ENCODE results near the gene ASF1B. TPM values are rescaled to one million over a fixed set of nuclear protein-coding genes. Genes with fewer than 3 reads are reported as not detected.

Gene ASF1B
- total RNA-seq, 1 experiment from 2014 or later: 54.6 TPM

DNA sequence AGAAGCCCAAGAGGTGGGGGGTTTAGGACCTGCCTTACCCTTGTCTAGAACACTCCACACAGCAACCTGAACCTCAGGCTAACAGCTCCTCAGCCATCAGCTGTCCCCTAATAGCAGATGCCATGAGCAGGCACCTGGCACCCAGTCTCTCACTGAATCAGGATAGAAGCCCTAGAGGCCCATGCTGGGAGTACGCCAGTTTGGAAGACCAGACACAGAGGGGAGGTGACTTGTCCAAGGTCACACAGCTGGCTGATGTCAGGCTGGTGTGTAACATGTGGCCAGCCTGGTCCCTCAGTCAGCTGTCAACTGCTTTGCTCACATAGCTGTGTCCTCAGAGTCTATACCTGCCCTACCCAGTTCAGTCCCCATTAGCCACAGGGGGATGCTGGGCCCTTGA is 33.1 kb downstream of the ASF1B start:
- Histone ChIP-seq H3K27me3 (replicated peaks; ENCODE audit: insufficient read depth, low read depth, low read length, poor library complexity) (no peaks in the 10 kb centered on the region), H3K9me3 (ENCODE audit: low read depth, low read length, poor library complexity, severe bottlenecking) (no peaks in the 10 kb centered on the region), H3K27ac (ENCODE audit: low read depth, low read length, poor library complexity, severe bottlenecking) (no peak overlapping the region), H3K4me1 (ENCODE audit: insufficient read depth, low read length, poor library complexity, severe bottlenecking) (no peaks in the 10 kb centered on the region), H3K36me3 (ENCODE audit: insufficient read depth, low read length, poor library complexity, severe bottlenecking) (peaks cover 4% of the 10 kb centered on the region), H3K4me3 (ENCODE audit: low read depth, low read length, poor library complexity, severe bottlenecking) (no peak overlapping the region)
- intact Hi-C loops (cut with micrococcal nuclease; ENCODE audit: unreplicated experiment): no loop called here
- POLR2A ChIA-PET (ENCODE audit: low non-redundant PET): no interaction called here
- TF ChIP-seq, protein P1, sequence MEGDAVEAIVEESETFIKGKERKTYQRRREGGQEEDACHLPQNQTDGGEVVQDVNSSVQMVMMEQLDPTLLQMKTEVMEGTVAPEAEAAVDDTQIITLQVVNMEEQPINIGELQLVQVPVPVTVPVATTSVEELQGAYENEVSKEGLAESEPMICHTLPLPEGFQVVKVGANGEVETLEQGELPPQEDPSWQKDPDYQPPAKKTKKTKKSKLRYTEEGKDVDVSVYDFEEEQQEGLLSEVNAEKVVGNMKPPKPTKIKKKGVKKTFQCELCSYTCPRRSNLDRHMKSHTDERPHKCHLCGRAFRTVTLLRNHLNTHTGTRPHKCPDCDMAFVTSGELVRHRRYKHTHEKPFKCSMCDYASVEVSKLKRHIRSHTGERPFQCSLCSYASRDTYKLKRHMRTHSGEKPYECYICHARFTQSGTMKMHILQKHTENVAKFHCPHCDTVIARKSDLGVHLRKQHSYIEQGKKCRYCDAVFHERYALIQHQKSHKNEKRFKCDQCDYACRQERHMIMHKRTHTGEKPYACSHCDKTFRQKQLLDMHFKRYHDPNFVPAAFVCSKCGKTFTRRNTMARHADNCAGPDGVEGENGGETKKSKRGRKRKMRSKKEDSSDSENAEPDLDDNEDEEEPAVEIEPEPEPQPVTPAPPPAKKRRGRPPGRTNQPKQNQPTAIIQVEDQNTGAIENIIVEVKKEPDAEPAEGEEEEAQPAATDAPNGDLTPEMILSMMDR (conservative IDR thresholded peaks at IDR 0.05; ENCODE audit: low read depth, low read length): no peak
- TF ChIP-seq EZH2 (IDR thresholded peaks at IDR 0.05; ENCODE audit: borderline replicate concordance, low read depth, low read length, poor library complexity, severe bottlenecking): no peak
- no peak for DNase-seq (ENCODE audit: low spot score)
- no TSS peak for BruUV-seq (replicated peaks)
- CTCF ChIA-PET: no interaction called here

DNA sequence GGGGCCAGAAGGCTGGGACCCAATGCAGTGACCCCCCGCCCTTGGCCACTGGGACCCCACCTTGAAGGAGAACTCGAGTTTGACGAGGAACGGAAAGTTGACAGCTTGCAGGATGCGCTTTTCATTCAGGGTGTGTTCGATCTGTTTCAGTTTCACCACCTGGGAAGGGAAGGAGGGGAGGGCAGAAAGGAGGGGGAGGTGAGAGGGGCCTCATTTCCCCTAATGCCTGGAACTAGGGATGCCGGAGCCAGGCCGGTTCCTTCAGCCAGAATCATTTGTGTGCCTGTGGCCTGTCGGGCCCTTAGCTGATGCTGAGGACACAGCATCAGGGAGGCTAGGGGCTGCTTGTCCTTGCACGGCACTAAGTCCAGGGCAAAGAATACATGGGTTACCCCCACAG is 33.6 kb downstream of the ASF1B start:
- H3K9me3 ChIP-seq (ENCODE audit: low read depth, low read length, poor library complexity, severe bottlenecking): no peaks in the 10 kb centered on the region
- no peak overlapping the region for H3K27ac ChIP-seq (ENCODE audit: low read depth, low read length, poor library complexity, severe bottlenecking)
- H3K36me3 ChIP-seq (ENCODE audit: insufficient read depth, low read length, poor library complexity, severe bottlenecking): peaks cover 4% of the 10 kb centered on the region
- POLR2A ChIA-PET (ENCODE audit: low non-redundant PET): no interaction called here
- intact Hi-C loops (cut with micrococcal nuclease; ENCODE audit: unreplicated experiment): no loop called here
- TF ChIP-seq, protein P1 (conservative IDR thresholded peaks at IDR 0.05; ENCODE audit: low read depth, low read length): no peak
- no peak for TF ChIP-seq EZH2 (IDR thresholded peaks at IDR 0.05; ENCODE audit: borderline replicate concordance, low read depth, low read length, poor library complexity, severe bottlenecking)
- no TSS peak for BruUV-seq (replicated peaks)
- H3K4me1 ChIP-seq (ENCODE audit: insufficient read depth, low read length, poor library complexity, severe bottlenecking): no peaks in the 10 kb centered on the region
- DNase-seq (ENCODE audit: low spot score): no peak
- no peak overlapping the region for H3K4me3 ChIP-seq (ENCODE audit: low read depth, low read length, poor library complexity, severe bottlenecking)
- CTCF ChIA-PET: interaction anchor here (0.6 kb wide), 2 partner anchors 13 to 58 kb away, joined by 3 to 9 read pairs; no protein-coding TSS in a partner anchor
- no peaks in the 10 kb centered on the region for H3K27me3 ChIP-seq (replicated peaks; ENCODE audit: insufficient read depth, low read depth, low read length, poor library complexity)

DNA sequence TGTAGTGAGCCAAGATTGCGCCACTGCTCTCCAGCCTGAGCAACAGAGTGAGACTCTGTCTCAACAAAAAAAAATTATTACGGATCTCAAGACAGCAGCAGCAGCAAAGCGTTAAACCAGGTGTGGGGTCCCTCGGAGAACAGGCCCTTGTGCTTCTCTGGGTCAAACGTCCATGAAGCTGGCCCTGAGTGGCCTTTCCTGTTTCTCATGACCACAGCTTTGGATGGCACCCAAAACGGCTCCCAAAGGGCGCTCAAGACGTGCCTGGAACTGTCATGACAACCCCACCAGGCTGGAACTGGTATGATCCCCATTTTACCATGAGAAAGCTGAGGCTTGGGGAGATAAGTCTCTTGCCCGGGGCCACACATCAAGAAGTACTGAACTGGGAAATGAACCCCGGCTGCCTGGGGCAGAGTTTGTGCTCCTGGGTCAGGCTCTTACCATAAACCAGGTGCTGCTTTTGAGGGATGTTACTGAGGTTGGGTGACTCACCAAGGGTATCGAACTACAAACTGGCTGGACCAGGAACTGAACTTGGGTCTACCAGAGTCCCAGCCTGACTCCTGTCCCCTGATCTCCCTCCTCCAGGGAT is 34.2 kb downstream of the ASF1B start:
- Histone ChIP-seq H3K4me3 (ENCODE audit: low read depth, low read length, poor library complexity, severe bottlenecking) (no peak overlapping the region), H3K4me1 (ENCODE audit: insufficient read depth, low read length, poor library complexity, severe bottlenecking) (no peaks in the 10 kb centered on the region), H3K27me3 (replicated peaks; ENCODE audit: insufficient read depth, low read depth, low read length, poor library complexity) (no peaks in the 10 kb centered on the region), H3K36me3 (ENCODE audit: insufficient read depth, low read length, poor library complexity, severe bottlenecking) (peaks cover 6% of the 10 kb centered on the region), H3K27ac (ENCODE audit: low read depth, low read length, poor library complexity, severe bottlenecking) (no peak overlapping the region), H3K9me3 (ENCODE audit: low read depth, low read length, poor library complexity, severe bottlenecking) (no peaks in the 10 kb centered on the region)
- ChIA-PET POLR2A (ENCODE audit: low non-redundant PET) (no interaction called here), CTCF (interaction anchor here (0.6 kb wide), 2 partner anchors 14 to 58 kb away, joined by 3 to 9 read pairs; no protein-coding TSS in a partner anchor)
- intact Hi-C loops (cut with micrococcal nuclease; ENCODE audit: unreplicated experiment): no loop called here
- DNase-seq (ENCODE audit: low spot score): no peak
- no TSS peak for BruUV-seq (replicated peaks)
- TF ChIP-seq EZH2 (IDR thresholded peaks at IDR 0.05; ENCODE audit: borderline replicate concordance, low read depth, low read length, poor library complexity, severe bottlenecking): no peak
- TF ChIP-seq, protein P1 (conservative IDR thresholded peaks at IDR 0.05; ENCODE audit: low read depth, low read length): no peak
